Neural crest cell (in vitro differentiated cells): ENCODE results near the gene PIK3R5. TPM values are rescaled to one million over a fixed set of nuclear protein-coding genes. Genes with fewer than 3 reads are reported as not detected.
A peak's percentile ranks its signal among the peaks of the same experiment; 100 is the strongest.

Source experiments
- DNase-seq: peaks from one replicate; pipeline ENCODE4 v3.0.0; 2021; ENCODE audit warnings: low read depth, mixed read lengths, low spot score
- H3K27ac Mint-ChIP-seq: one replicate; pipeline ENCODE4 v1.8.0; 2021; ENCODE audit warnings: mild to moderate bottlenecking, mixed read lengths; ENCODE audit not compliant: unreplicated experiment
- H3K27me3 Mint-ChIP-seq: 2 replicates; pipeline ENCODE4 v1.8.0; 2021; ENCODE audit warnings: low read depth, mild to moderate bottlenecking, mixed read lengths
- H3K36me3 Mint-ChIP-seq: 2 replicates; pipeline ENCODE4 v1.8.0; 2021; ENCODE audit warnings: low read depth, mild to moderate bottlenecking, mixed read lengths
- H3K4me1 Mint-ChIP-seq: 2 replicates; pipeline ENCODE4 v1.8.0; 2021; ENCODE audit warnings: mixed read lengths
- H3K4me3 Mint-ChIP-seq: one replicate; pipeline ENCODE4 v1.8.0; 2021; ENCODE audit warnings: mild to moderate bottlenecking, mixed read lengths
- H3K9me3 Mint-ChIP-seq: 2 replicates; pipeline ENCODE4 v1.8.0; 2021; ENCODE audit warnings: mixed read lengths
- CTCF ChIP-seq: fragments of 200-600 bp; sonication (generic); conservative IDR thresholded peaks from 2 replicates; pipeline ENCODE4 v1.5.0; 2021; ENCODE audit warnings: antibody characterized with exemption, mild to moderate bottlenecking
- total RNA-seq: library from RNA; stranded (reverse); gene quantifications from 2 replicates; pipeline ENCODE4 v1.2.1, GENCODE V29; 2021

PIK3R5 gene
- total RNA-seq, 1 donor from 2014 or later = 1.4 TPM

GRCh38 chr17:8873801-8874715 is 91.4 kb downstream of the PIK3R5 start:
- peaks cover 4% of the 10 kb centered on the region for H3K4me1 Mint-ChIP-seq
- no peaks in the 10 kb centered on the region for H3K36me3 Mint-ChIP-seq
- no peaks in the 10 kb centered on the region for H3K9me3 Mint-ChIP-seq
- no peak overlapping the region for H3K4me3 Mint-ChIP-seq
- TF ChIP-seq CTCF = no peak
- peaks cover 5% of the 10 kb centered on the region for H3K27me3 Mint-ChIP-seq
- no peak for DNase-seq
- peak overlapping the region; percentile 60 for H3K27ac Mint-ChIP-seq

- TF ChIP-seq CTCF = no peak
- no peak overlapping the region for H3K4me3 Mint-ChIP-seq
- no peak for DNase-seq
- no peaks in the 10 kb centered on the region for H3K36me3 Mint-ChIP-seq
- H3K4me1 Mint-ChIP-seq = peaks cover 11% of the 10 kb centered on the region
- peaks cover 5% of the 10 kb centered on the region for H3K27me3 Mint-ChIP-seq
- no peak overlapping the region for H3K27ac Mint-ChIP-seq
- no peaks in the 10 kb centered on the region for H3K9me3 Mint-ChIP-seq
Observed at GRCh38 chr17:8872705-8873435, 92.6 kb downstream of the PIK3R5 start.

- Mint-ChIP-seq H3K27me3 (peaks cover 5% of the 10 kb centered on the region), H3K9me3 (no peaks in the 10 kb centered on the region), H3K36me3 (no peaks in the 10 kb centered on the region), H3K27ac (no peak overlapping the region), H3K4me3 (no peak overlapping the region), H3K4me1 (peaks cover 14% of the 10 kb centered on the region)
- no peak for TF ChIP-seq CTCF
- DNase-seq = no peak
Observed at GRCh38 chr17:8872036-8872704, 93.3 kb downstream of the PIK3R5 start.

DNA sequence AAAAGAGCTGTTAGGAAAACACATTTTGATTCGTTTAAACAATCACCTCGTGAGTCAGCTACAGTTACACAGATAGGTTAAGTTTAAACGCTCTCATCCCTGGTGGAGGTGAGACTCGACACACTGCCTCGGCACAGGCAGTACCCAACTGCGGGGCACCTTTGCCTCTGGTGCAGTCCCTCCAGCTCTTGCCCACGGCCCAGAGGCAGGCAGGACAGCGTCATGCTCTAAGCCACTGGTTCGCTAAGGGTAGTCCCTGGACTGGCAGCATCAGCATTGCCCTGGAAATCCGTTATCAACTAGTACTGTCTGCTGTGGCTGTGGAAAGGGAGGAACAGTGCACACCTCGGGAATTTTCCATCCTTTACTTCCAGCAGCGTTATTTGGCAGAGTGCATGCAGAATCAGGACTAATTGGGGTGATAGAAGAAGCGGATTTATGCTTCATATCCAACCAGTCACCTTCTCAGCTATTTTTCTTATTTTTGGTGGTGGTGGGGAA is 94.4 kb downstream of the PIK3R5 start:
- TF ChIP-seq CTCF = no peak
- Mint-ChIP-seq H3K36me3 (no peaks in the 10 kb centered on the region), H3K4me3 (no peak overlapping the region), H3K9me3 (no peaks in the 10 kb centered on the region), H3K4me1 (peaks cover 14% of the 10 kb centered on the region), H3K27me3 (peaks cover 5% of the 10 kb centered on the region), H3K27ac (no peak overlapping the region)
- no peak for DNase-seq

DNA sequence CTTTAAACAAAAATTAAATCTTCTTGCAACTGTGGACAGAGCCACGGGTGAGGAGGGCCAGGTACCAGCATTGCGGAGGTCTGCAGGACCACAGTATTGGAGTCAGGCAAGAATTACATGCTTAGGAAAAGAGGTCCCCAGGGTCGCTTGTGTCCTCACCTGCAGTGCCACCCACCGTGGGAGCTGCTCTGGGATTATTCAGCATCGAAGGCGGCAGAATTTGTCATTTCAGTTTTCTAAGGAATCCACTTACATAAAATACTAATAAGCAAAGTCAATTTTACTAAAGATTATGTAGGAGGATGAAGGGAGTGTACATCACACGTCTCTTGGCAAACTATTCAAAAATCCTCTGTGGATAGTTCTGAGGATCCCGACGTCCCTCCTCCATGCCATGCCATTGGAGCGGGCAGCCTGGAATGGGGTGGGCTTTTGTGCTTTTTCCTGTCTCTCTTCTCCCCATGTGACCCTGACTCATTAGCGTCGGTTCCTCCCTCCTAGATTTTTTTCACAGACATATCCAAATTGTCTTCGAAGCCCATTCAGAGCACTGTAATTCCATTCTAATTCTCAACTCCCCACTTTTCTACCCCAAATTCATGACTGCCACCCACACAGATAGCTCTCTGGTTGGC is 95.0 kb downstream of the PIK3R5 start:
- TF ChIP-seq CTCF = no peak
- Mint-ChIP-seq H3K4me3 (no peak overlapping the region), H3K36me3 (no peaks in the 10 kb centered on the region), H3K4me1 (peaks cover 14% of the 10 kb centered on the region), H3K9me3 (no peaks in the 10 kb centered on the region), H3K27ac (no peak overlapping the region), H3K27me3 (peaks cover 5% of the 10 kb centered on the region)
- DNase-seq = no peak
